Kidney (tissue), 14 donors: ENCODE measurements around the gene SDE2. TPM values are rescaled to one million over a fixed set of nuclear protein-coding genes. Genes with fewer than 3 reads are reported as not detected.
"Not testable (repeated sequence)": the region's sequence is repeated elsewhere in the genome, so short reads cannot be mapped to it uniquely, and the experiment has no call there.

Experiments used
- DNase-seq, 5 donors: peaks; one replicate each; pipeline ENCODE4 v3.0.0-alpha.2; 2013 to 2020
- FAIRE-seq: peaks from 2 replicates; lab custom pipeline; 2012; peaks lifted over from hg19 to GRCh38; lab: Jason Lieb, UNC
- H3K27ac ChIP-seq, 2 donors: one replicate each; pipeline ENCODE4 v1.7.0; 2013; ENCODE audit warnings: low read depth in 2 of 2, low read length in 2 of 2, inconsistent platforms in 1 of 2
- H3K27me3 ChIP-seq: one replicate; pipeline ENCODE4 v1.7.1; 2013; ENCODE audit warnings: low read length, inconsistent platforms; ENCODE audit not compliant: control insufficient read depth, insufficient read depth
- H3K36me3 ChIP-seq, 3 donors: one replicate each; pipeline versions ENCODE4 v1.7.0 to v1.7.1; 2013; ENCODE audit warnings: low read length in 3 of 3, control low read depth in 1 of 3, inconsistent platforms in 1 of 3; ENCODE audit not compliant: insufficient read depth in 3 of 3, control insufficient read depth in 2 of 3
- H3K4me1 ChIP-seq, 3 donors: one replicate each; pipeline versions ENCODE4 v1.7.0 to v1.7.1; 2013; ENCODE audit warnings: low read length in 3 of 3, inconsistent platforms in 1 of 3, low read depth in 1 of 3; ENCODE audit not compliant: control insufficient read depth in 2 of 3, insufficient read depth in 2 of 3
- H3K4me3 ChIP-seq, 3 donors: one replicate each; pipeline versions ENCODE4 v1.7.0 to v1.8.1; 2013; ENCODE audit warnings: low read length in 3 of 3, control low read depth in 1 of 3, inconsistent platforms in 1 of 3
- H3K9ac ChIP-seq, 3 donors: one replicate each; pipeline versions ENCODE4 v1.7.0 to v1.7.1; 2013; ENCODE audit warnings: low read length in 3 of 3, control low read depth in 1 of 3, inconsistent platforms in 1 of 3
- H3K9me3 ChIP-seq, 3 donors: one replicate each; pipeline versions ENCODE4 v1.7.0 to v1.7.1; 2013; ENCODE audit warnings: low read length in 3 of 3, control low read depth in 1 of 3, inconsistent platforms in 1 of 3; ENCODE audit not compliant: control insufficient read depth in 2 of 3, insufficient read depth in 1 of 3
- intact Hi-C: fragments of 100-400 bp; cut with DNase I; formaldehyde crosslinking; loops from one replicate; pipeline ENCODE4 v1.11.1; 2022
- polyA plus RNA-seq: library from polyadenylated mRNA; stranded (reverse); fragments of 350-450 nt; fragmentation: Illumina TruSeq; extraction: RNeasy Lipid Tissue Mini Kit (QIAGEN cat#74804); gene quantifications from one replicate; pipeline ENCODE4 v1.2.3, GENCODE V29; 2014; ENCODE audit warnings: low read depth, low replicate concordance; ENCODE audit not compliant: insufficient read depth
- total RNA-seq: library from RNA; stranded (reverse); fragmentation: NEBNext Ultra II Directional; extraction: Animal tissue kit (Norgen Biotek cat#: 25700); gene quantifications from one replicate; pipeline ENCODE4 v1.2.1, GENCODE V29; 2021
- TF ChIP-seq, protein P1 (sequence below): IDR thresholded peaks from 3 replicates; pipeline ENCODE4 v1.5.1; 2012; ENCODE audit warnings: mild to moderate bottlenecking, moderate library complexity, borderline replicate concordance; ENCODE audit not compliant: insufficient read depth; ENCODE audit errors: extremely low read depth
- donor health status: control.
- donor health status: control.
- donor health status: control.
- donor health status: control.
- donor health status: control.
- donor health status: DM: yes; HTN: yes; CAD: no.
- donor health status: Normal renal cell carcinoma (clear cell type).

Gene SDE2
- total and polyA plus RNA-seq, 2 donors from 2014 or later, result 3.4 to 19.2 TPM

DNA sequence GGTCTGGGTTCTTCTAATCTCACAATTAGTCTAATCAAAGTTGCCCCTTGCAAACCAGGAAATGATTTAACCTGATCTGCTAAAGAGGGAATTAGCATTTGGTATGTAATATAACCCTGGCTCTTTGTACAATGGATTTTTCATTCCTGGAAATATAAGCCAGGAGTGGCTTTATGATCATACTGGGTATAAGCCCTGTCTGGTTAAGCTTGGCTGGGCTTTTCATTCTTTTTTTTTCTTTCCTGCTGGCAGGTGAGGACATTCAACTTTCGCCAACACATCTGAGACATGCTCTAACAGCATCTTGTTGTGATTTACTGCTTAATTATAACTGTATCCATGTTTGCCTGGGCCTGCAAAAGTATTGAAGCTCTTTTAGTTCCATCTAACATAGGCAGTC lies 20.4 kb upstream of the SDE2 start:
- Histone ChIP-seq H3K4me1 (no peaks in the 10 kb centered on the region), H3K36me3 (no peaks in the 10 kb centered on the region), H3K9me3 (no peaks in the 10 kb centered on the region), H3K9ac (no peak overlapping the region), H3K4me3 (no peak overlapping the region), H3K27me3 (no peaks in the 10 kb centered on the region), H3K27ac (no peak overlapping the region)
- intact Hi-C loops, result no loop called here
- TF ChIP-seq, protein P1, sequence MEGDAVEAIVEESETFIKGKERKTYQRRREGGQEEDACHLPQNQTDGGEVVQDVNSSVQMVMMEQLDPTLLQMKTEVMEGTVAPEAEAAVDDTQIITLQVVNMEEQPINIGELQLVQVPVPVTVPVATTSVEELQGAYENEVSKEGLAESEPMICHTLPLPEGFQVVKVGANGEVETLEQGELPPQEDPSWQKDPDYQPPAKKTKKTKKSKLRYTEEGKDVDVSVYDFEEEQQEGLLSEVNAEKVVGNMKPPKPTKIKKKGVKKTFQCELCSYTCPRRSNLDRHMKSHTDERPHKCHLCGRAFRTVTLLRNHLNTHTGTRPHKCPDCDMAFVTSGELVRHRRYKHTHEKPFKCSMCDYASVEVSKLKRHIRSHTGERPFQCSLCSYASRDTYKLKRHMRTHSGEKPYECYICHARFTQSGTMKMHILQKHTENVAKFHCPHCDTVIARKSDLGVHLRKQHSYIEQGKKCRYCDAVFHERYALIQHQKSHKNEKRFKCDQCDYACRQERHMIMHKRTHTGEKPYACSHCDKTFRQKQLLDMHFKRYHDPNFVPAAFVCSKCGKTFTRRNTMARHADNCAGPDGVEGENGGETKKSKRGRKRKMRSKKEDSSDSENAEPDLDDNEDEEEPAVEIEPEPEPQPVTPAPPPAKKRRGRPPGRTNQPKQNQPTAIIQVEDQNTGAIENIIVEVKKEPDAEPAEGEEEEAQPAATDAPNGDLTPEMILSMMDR, result no peak
- DNase-seq (no peak), FAIRE-seq (no peak)

DNA sequence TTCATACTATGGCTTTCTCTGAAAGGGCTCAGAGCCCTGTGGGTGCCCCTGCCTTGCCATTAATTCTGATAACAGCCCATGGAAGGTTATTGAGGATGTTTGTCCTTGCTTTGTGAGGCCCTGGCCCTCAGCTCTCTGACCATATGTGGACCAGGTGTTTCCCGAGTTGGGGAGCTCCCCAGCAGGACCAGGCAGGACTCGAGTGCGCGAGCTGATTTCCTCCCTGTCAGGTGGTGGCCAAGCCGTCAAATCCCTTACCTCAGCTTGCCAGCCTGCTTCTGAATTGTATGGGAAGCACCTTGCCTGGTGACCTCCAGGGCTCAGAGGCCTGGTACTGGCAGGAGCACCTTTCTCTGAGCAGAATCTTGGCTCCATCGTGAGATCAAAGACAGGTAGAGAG lies 17.9 kb upstream of the SDE2 start:
- no peak for FAIRE-seq

DNA sequence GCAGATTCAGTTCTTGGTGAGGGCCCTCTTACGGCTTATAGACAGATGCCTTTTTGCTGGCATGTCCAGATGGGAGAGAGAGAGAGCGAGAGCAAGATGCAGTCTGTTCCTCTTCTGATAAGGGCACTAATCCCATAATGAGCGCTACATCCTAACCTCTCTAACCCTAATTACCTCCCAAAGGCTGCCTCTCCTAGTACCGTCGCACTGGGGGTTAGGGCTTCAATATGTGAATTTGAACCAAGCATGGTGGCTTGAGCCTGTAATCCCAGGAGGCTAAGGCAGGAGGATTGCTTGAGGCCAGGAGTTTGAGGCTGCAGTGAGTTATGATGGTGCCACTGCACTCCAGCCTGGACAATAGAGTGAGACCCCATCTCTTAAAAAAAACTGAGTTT lies 10.5 kb upstream of the SDE2 start:
- no peak for FAIRE-seq
- H3K4me1 ChIP-seq, result no peaks in the 10 kb centered on the region
- H3K27ac ChIP-seq, result no peak overlapping the region
- H3K27me3 ChIP-seq, result no peaks in the 10 kb centered on the region
- H3K9me3 ChIP-seq, result no peaks in the 10 kb centered on the region
- TF ChIP-seq, protein P1, result no peak
- intact Hi-C loops, result no loop called here
- H3K36me3 ChIP-seq, result no peaks in the 10 kb centered on the region
- no peak overlapping the region for H3K4me3 ChIP-seq
- no peak for DNase-seq
- no peak overlapping the region for H3K9ac ChIP-seq

More for the DNA sequence above, 17.9 kb upstream of the SDE2 start:
- TF ChIP-seq, protein P1, result no peak
- Histone ChIP-seq H3K27me3 (no peaks in the 10 kb centered on the region), H3K4me3 (no peak overlapping the region), H3K9ac (no peak overlapping the region), H3K27ac (no peak overlapping the region), H3K4me1 (no peaks in the 10 kb centered on the region), H3K36me3 (no peaks in the 10 kb centered on the region), H3K9me3 (no peaks in the 10 kb centered on the region)
- intact Hi-C loops, result no loop called here
- DNase-seq, result no peak

DNA sequence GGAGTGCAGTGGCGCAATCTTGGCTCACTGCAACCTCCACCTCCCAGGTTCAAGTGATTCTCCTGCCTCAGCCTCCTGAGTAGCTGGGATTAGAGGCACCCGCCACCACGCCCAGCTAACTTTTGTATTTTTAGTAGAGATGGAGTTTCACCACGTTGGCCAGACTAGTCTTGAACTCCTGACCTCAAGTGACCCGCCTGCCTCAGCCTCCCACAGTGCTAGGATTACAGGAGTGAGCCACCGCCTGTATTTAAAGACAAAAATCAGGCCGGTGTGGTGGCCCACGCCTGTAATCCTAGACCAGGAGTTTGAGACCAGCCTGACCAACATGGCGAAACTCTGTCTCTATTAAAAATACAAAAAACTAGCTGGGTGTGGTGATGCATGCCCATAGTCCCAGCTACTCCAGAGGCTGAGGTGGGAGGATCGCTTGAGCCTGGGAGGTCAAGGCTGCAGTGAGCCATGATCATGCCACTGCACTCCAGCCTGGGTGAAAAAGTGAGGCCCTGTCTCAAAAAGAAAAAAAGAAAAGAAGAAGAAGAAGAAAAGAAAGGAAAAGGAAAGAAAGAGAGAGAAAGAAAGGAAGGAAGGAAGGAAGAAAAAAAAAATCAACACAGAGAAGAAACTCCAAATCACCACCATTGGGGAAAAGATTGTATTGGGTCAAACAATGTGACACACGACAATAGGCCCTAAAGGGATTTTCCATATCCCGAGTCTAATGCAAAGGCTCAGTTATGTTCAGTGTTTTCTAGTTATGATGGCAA lies 8.2 kb upstream of the SDE2 start:
- H3K4me3 ChIP-seq, H3K27me3 ChIP-seq, H3K27ac ChIP-seq, H3K36me3 ChIP-seq, DNase-seq, H3K4me1 ChIP-seq, FAIRE-seq, intact Hi-C loops, H3K9ac ChIP-seq, H3K9me3 ChIP-seq: not testable (repeated sequence)
